Activated T-cell treated with anti-CD3 and anti-CD28 coated beads, Interleukin-2, amount 50 U/mL, for 4 hours (primary cell): Measurements from ENCODE around the gene TIMM8B. TPM values are rescaled to one million over a fixed set of nuclear protein-coding genes. Genes with fewer than 3 reads are reported as not detected.
"Not testable (repeated sequence)": the region's sequence is repeated elsewhere in the genome, so short reads cannot be mapped to it uniquely, and the experiment has no call there.

Experiments used
- ATAC-seq, 2 donors: fragments of 200-7000 bp; cut with Tn5 transposase; one replicate each; pipeline ENCODE4 v1.10.0; 2021
- DNase-seq: peaks from one replicate; pipeline ENCODE4 v3.0.0-alpha.2; 2020
- H3K27me3 Mint-ChIP-seq: one replicate; pipeline ENCODE4 v1.8.0; 2021; ENCODE audit warnings: low read depth, mixed read lengths
- H3K36me3 Mint-ChIP-seq: one replicate; pipeline ENCODE4 v1.8.0; 2022; ENCODE audit warnings: mixed read lengths; ENCODE audit not compliant: insufficient read depth
- H3K4me1 Mint-ChIP-seq: one replicate; pipeline ENCODE4 v1.8.0; 2021; ENCODE audit warnings: low read depth, mixed read lengths
- H3K4me3 Mint-ChIP-seq: one replicate; pipeline ENCODE4 v1.8.0; 2021; ENCODE audit warnings: mild to moderate bottlenecking, moderate library complexity, mixed read lengths
- H3K9me3 Mint-ChIP-seq: one replicate; pipeline ENCODE4 v1.8.0; 2021; ENCODE audit warnings: mixed read lengths
- total RNA-seq, 3 donors: library from RNA; stranded (reverse); gene quantifications; one replicate each; pipeline ENCODE4 v1.2.1, GENCODE V29; 2021

Gene TIMM8B
- total RNA-seq, 3 donors from 2014 or later: 72.6 to 90.8 (median 83.0) TPM

DNA sequence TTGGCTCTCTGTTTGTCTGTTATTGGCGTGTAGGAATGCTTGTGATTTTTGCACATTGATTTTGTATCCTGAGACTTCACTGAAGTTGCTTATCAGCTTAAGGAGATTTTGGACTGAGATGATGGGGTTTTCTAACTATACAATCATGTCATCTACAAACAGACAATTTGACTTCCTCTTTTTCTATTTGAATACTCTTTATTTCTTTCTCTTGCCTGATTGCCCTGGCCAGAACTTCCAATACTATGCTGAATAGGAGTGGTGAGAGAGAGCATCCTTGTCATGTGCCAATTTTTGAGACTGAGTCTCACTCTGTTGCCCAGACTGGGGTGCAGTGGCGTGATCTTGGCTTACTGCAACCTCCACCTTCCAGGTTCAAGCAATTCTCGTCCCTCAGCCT is 38.3 kb downstream of the TIMM8B start:
- not testable (repeated sequence) for DNase-seq, H3K9me3 Mint-ChIP-seq, H3K27me3 Mint-ChIP-seq, H3K4me3 Mint-ChIP-seq, ATAC-seq
- Mint-ChIP-seq H3K4me1 (peaks cover 22% of the 10 kb centered on the region), H3K36me3 (peaks cover 62% of the 10 kb centered on the region)

DNA sequence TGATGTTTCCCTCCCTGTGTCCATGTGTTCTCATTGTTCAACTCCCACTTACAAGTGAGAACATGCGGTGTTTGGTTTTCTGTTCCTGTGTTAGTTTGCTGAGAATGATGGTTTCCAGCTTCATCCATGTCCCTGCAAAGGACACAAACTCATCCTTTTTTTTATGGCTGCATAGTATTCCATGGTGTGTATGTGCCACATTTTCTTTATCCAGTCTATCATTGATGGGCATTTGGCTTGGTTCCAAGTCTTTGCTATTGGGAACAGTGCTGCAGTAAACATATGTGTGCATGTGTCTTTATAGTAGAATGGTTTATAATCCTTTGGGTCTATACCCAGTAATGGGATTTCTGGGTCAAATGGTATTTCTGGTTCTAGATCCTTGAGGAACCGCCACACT is 39.9 kb downstream of the TIMM8B start:
- H3K27me3 Mint-ChIP-seq, H3K9me3 Mint-ChIP-seq, DNase-seq, H3K4me3 Mint-ChIP-seq, ATAC-seq: not testable (repeated sequence)
- Mint-ChIP-seq H3K4me1 (peaks cover 25% of the 10 kb centered on the region), H3K36me3 (peaks cover 54% of the 10 kb centered on the region)

DNA sequence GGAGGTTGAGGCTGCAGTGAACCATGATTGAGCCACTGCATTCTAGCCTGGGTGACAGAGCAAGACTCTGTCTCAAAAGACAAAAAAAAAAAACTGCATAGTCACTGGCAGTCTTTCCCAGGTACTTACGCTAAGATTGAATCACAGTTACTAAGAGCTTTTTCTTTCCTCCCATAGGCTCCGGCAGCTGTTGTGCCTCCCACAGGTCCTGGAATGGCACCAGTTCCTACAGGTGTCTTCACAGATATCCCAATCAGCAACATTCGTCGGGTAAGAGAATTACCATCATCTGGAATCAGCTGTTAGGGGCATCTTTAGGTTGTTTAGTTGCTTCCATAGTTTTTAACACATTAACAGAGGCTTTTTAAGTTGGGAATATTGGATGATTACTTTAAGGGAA is 41.6 kb downstream of the TIMM8B start:
- DNase-seq (no peak), ATAC-seq (no peak)
- peaks cover 23% of the 10 kb centered on the region for H3K4me1 Mint-ChIP-seq
- H3K9me3 Mint-ChIP-seq: no peaks in the 10 kb centered on the region
- H3K27me3 Mint-ChIP-seq: no peaks in the 10 kb centered on the region
- H3K4me3 Mint-ChIP-seq: no peak overlapping the region
- peaks cover 50% of the 10 kb centered on the region for H3K36me3 Mint-ChIP-seq

DNA sequence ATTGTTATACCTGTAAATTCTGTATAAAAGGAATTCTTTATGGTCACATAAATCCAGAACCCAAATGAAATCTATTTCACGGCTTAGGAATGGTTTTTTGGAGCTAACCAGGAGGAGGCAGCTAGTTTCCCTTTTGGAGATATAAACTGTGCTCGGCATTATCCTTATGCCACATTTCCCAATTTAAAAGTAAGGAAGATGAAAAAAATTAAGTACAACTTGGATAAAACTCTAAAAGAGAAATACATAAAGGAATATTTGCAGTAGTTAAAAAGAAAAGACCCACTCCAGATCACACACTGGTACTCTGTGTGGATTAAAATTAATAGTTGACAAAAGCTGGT is 43.6 kb downstream of the TIMM8B start:
- ATAC-seq (no peak), DNase-seq (no peak)
- H3K4me3 Mint-ChIP-seq: no peak overlapping the region
- H3K27me3 Mint-ChIP-seq: no peaks in the 10 kb centered on the region
- H3K9me3 Mint-ChIP-seq: no peaks in the 10 kb centered on the region
- H3K36me3 Mint-ChIP-seq: peaks cover 50% of the 10 kb centered on the region
- peaks cover 10% of the 10 kb centered on the region for H3K4me1 Mint-ChIP-seq

DNA sequence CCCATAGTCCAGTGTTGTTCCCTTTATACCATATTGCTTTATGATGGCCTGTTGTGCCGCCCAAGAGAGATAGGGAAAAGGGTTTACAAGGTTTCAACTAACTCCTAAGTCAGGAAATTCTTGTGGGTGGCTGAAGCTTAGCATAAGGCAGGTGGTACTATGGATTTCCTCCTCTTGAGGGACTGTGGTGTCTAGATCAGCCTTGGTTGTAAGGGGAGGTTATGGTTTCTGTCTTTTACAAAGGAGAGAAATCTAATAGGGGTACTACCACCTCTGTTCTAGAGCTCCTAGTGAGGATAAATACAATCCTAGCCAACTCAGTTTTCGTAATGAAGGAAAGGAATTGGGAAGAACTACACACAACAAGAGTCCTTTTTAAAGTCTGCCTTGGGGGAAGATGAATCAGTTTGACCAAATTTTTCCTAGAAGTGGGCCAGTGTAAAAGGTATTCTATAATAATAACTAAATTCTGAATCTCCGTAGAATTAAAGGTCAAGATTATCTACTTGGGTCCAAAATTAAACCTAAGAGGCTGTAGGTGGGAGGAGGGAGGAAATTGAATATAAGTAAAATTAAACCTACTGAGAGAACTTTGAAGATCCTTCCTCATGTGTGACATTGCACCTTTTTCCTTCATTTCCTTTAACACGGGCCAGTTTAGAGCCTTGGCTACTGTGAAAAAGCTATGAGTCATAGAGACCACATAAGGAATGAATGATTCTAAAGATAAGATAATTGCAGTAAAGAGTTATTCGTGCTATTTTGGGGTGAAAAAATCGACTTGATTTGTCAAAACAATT is 44.2 kb downstream of the TIMM8B start:
- no peaks in the 10 kb centered on the region for H3K9me3 Mint-ChIP-seq
- no peak for ATAC-seq
- DNase-seq: no peak
- peaks cover 7% of the 10 kb centered on the region for H3K4me1 Mint-ChIP-seq
- H3K27me3 Mint-ChIP-seq: no peaks in the 10 kb centered on the region
- peaks cover 50% of the 10 kb centered on the region for H3K36me3 Mint-ChIP-seq
- no peak overlapping the region for H3K4me3 Mint-ChIP-seq

DNA sequence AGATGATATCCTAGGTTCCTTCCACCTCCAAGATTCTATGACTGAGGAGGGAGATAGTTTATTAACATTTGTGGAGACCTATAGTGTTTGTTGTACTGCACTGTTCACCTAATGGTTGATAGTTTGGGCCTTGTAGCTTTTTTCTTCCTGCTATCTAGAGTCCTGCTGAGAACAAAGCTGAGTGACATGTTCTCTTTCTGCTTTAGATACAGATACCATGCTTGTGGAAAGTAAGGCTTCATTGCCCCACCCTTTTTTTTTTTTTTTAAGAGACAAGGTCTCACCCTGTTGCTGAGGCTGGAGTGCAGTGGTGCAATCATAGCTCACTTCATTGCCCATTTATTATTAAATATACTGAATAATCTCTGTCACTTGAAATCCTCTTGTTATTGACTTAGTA is 49.0 kb downstream of the TIMM8B start:
- Mint-ChIP-seq H3K4me3 (no peak overlapping the region), H3K9me3 (no peaks in the 10 kb centered on the region), H3K36me3 (peaks cover 37% of the 10 kb centered on the region), H3K4me1 (peaks cover 7% of the 10 kb centered on the region), H3K27me3 (no peaks in the 10 kb centered on the region)
- ATAC-seq: no peak
- no peak for DNase-seq

Other genes with a start within 250 kb of the TIMM8B start
- 10 to 100 TPM; 22.9 to 24.2 (median 23.8) TPM for gene ALG9, start 215.2 kb downstream of the TIMM8B start, total RNA-seq
- gene FDXACB1, start 207.6 kb downstream of the TIMM8B start, total RNA-seq: 10 to 100 TPM; 11.1 to 12.5 (median 11.4) TPM
- gene CFAP68, start 207.2 kb downstream of the TIMM8B start, total RNA-seq: 10 to 100 TPM; 16.9 to 25.3 (median 17.9) TPM
- gene CRYAB, start 175.0 kb downstream of the TIMM8B start, total RNA-seq: under 1 TPM in 1 of 3 donors, not detected in 2; 0.35 TPM
- not detected for gene HSPB2, start 174.0 kb downstream of the TIMM8B start, total RNA-seq
- not detected for gene C11orf52, start 167.8 kb downstream of the TIMM8B start, total RNA-seq
- gene DIXDC1, start 149.4 kb downstream of the TIMM8B start, total RNA-seq: 10 to 100 TPM in 2 of 3 donors, 1 to 10 TPM in 1; 5.2 to 22.7 (median 21.2) TPM
- gene DLAT, start 61.3 kb downstream of the TIMM8B start, total RNA-seq: 10 to 100 TPM; 60.6 to 72.5 (median 66.0) TPM
- gene PIH1D2, start 12.7 kb downstream of the TIMM8B start, total RNA-seq: under 1 TPM; 0.34 to 0.63 (median 0.43) TPM
- 10 to 100 TPM; 19.1 to 21.5 (median 19.8) TPM for gene NKAPD1, start 12.5 kb downstream of the TIMM8B start, total RNA-seq
- gene SDHD, start 117 bp upstream of the TIMM8B start, total RNA-seq: 100 to 1,000 TPM; 111 to 133 (median 121) TPM
- not detected for gene IL18, start 77.3 kb upstream of the TIMM8B start, total RNA-seq
- gene TEX12, start 80.6 kb upstream of the TIMM8B start, total RNA-seq: under 1 TPM in 1 of 3 donors, not detected in 2; 0.40 TPM
- 1 to 10 TPM in 1 of 3 donors, under 1 TPM in 2; 0.66 to 1.1 (median 0.73) TPM for gene BCO2, start 88.8 kb upstream of the TIMM8B start, total RNA-seq
- 10 to 100 TPM; 39.0 to 49.4 (median 44.9) TPM for gene PTS, start 139.7 kb upstream of the TIMM8B start, total RNA-seq
- gene PLET1, start 174.1 kb upstream of the TIMM8B start, total RNA-seq: not detected